Uterine smooth muscle cell (primary cell): Measurements from ENCODE around the gene NPTXR. TPM values are rescaled to one million over a fixed set of nuclear protein-coding genes. Genes with fewer than 3 reads are reported as not detected.

Source experiments
- total RNA-seq: library from RNA; depleted of rRNA; stranded (reverse); fragments of >200 nt; gene quantifications from 2 replicates; pipeline ENCODE4 v1.2.3, GENCODE V29; 2014

NPTXR gene
- 2.0 and 4.6 TPM in 2 replicates for total RNA-seq

GRCh38 chr22:38843657-38844314 is at the start of gene NPTXR:
TSS of gene NPTXR (minus strand) at chr22:38844028.

DNA sequence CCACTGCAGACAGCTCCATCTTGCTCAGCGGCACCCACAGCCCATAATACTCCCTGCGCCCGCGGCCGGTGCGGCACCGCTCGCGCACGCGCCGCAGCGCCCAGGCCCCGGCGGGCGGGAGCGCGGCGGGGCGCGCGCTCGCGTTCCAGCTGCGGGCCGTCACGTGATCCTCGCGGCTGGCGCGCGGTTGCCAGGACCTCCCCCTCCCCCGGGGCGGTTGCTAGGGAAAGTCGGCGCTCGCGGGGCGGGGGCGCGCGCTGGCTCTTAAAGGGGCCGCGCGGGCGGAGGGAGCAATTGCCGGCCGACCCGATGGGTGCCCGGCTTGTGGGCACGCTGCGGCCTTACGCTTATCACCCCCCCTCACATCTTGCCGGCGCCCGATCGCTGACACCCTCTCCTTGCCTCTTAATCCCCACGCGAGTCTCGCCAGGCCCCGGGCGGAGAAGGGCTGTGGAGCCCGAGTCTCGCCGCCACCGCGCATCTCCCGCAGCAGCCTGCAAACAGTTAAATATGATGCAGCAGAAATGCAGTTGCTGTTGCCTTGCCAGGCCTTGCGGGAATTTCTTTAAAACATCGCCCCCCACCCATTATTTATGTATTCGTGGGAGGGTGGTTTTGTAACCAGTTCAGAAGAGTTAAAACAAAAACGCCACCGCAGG is 28.5 kb upstream of the NPTXR start, which contains the start of gene CBX6:
Gene CBX6, minus strand, starts transcription at position 45 of the 659 bp plus-strand sequence. Its CDS starts 26 bp downstream, at position 19.

DNA sequence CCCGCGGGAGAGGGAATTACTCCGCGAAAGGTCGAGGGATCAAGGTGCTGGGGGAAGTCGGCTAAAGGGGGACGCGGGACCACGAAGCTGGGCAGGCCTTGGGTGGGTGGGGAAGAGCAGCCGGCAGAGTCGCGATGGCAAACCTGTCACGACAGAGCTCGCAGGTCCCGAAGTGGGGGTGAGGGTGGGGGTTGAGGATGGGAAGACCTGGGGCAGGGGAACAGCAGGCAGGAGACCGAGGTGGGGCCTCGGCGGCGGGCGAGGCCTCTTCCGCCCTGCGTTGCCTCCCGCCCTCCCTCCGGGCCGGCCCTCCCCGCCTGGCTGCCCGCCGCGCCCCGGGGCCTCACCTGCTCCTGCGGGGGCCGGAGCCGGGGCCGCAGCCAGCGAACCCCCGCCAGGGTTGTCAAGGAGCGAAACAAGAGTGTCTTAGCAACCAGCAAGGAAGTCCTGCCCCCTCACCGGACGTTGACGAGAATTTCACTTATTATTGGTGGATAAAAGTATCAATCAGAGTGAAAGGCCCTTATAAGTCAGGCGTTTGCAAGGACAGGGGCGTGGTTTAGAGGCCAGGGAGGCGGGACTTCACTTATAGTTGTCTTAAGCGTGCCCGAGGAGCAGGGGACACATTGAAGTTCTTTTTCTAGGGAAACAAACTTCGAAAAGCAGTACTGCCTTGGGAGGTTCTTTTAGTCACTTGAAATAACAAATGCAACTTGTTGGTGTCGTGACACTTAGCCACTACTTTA is 49.9 kb downstream of the NPTXR start, which contains the start of gene DNAL4:
Gene DNAL4, minus strand, starts transcription at position 423 of the 746 bp plus-strand sequence. CDS start 11,412 bp downstream, outside the sequence.

Other genes starting within 250 kb of the NPTXR start
- gene FAM227A, start 187.6 kb downstream of the NPTXR start, total RNA-seq = 1.3 and 2.4 TPM in 2 replicates
- gene CBY1, start 187.4 kb downstream of the NPTXR start, total RNA-seq = 17.5 and 21.0 TPM in 2 replicates
- 78.7 and 90.2 TPM in 2 replicates for gene TOMM22, start 162.1 kb downstream of the NPTXR start, total RNA-seq
- gene JOSD1, start 143.1 kb downstream of the NPTXR start, total RNA-seq = 66.7 and 68.0 TPM in 2 replicates
- gene GTPBP1, start 138.1 kb downstream of the NPTXR start, total RNA-seq = 33.7 and 41.6 TPM in 2 replicates
- 93.1 and 145 TPM in 2 replicates for gene SUN2, start 88.0 kb downstream of the NPTXR start, total RNA-seq
- gene DNAL4, start 49.9 kb downstream of the NPTXR start, total RNA-seq = 13.1 and 19.4 TPM in 2 replicates
- gene CBX6, start 28.2 kb upstream of the NPTXR start, total RNA-seq = 44.0 and 50.2 TPM in 2 replicates
- gene APOBEC3A, start 113.6 kb upstream of the NPTXR start, total RNA-seq = not detected in 2 replicates
- 2.4 and 7.5 TPM in 2 replicates for gene APOBEC3B, start 138.3 kb upstream of the NPTXR start, total RNA-seq
- gene APOBEC3C, start 170.2 kb upstream of the NPTXR start, total RNA-seq = 8.2 and 8.5 TPM in 2 replicates
- gene APOBEC3D, start 177.1 kb upstream of the NPTXR start, total RNA-seq = 0.75 and 0.77 TPM in 2 replicates
- 4.8 and 9.2 TPM in 2 replicates for gene APOBEC3F, start 196.8 kb upstream of the NPTXR start, total RNA-seq
- gene APOBEC3G, start 233.2 kb upstream of the NPTXR start, total RNA-seq = 14.5 and 15.4 TPM in 2 replicates